Activated naive CD4-positive, alpha-beta T cell treated with anti-CD3 and anti-CD28 coated beads for 36 hours (primary cell): ENCODE results near the gene EXOC3L2. TPM values are rescaled to one million over a fixed set of nuclear protein-coding genes. Genes with fewer than 3 reads are reported as not detected.

Experiments
- CTCF ChIA-PET: fragments of 350-600 bp; sonication (Branson Sonifier 250); formaldehyde crosslinking; loops from one replicate; lab custom pipeline; 2021; ENCODE audit warnings: antibody characterized with exemption; lab: Charles Lee
- DNase-seq: peaks from one replicate; pipeline ENCODE4 v3.0.0-alpha.2; 2020
- H3K27ac Mint-ChIP-seq: one replicate; pipeline ENCODE4 v1.8.0; 2021; ENCODE audit warnings: mild to moderate bottlenecking, mixed read lengths
- H3K27me3 Mint-ChIP-seq: one replicate; pipeline ENCODE4 v1.8.0; 2021; ENCODE audit warnings: low read depth, mixed read lengths
- H3K36me3 Mint-ChIP-seq: one replicate; pipeline ENCODE4 v1.8.0; 2021; ENCODE audit warnings: low read depth, mixed read lengths
- H3K4me1 Mint-ChIP-seq: one replicate; pipeline ENCODE4 v1.8.0; 2021; ENCODE audit warnings: low read depth, mixed read lengths
- H3K4me3 Mint-ChIP-seq: one replicate; pipeline ENCODE4 v1.8.0; 2021; ENCODE audit warnings: mild to moderate bottlenecking, moderate library complexity, mixed read lengths
- H3K9me3 Mint-ChIP-seq: one replicate; pipeline ENCODE4 v1.8.0; 2021; ENCODE audit warnings: mixed read lengths
- intact Hi-C: fragments of 100-400 bp; cut with micrococcal nuclease; formaldehyde crosslinking; loops from one replicate; pipeline ENCODE4 v1.15.1; 2023
- total RNA-seq, 2 experiments: library from RNA; stranded (reverse); gene quantifications; one replicate each; pipeline ENCODE4 v1.2.3, GENCODE V29; 2021

The EXOC3L2 gene
- total RNA-seq, 2 experiments from 2014 or later: not detected

- DNase-seq: no peak
- Mint-ChIP-seq H3K36me3 (no peaks in the 10 kb centered on the region), H3K4me1 (peaks cover 14% of the 10 kb centered on the region), H3K27ac (no peak overlapping the region), H3K27me3 (no peaks in the 10 kb centered on the region), H3K9me3 (peaks cover 1% of the 10 kb centered on the region), H3K4me3 (no peak overlapping the region)
- intact Hi-C loops: loop anchor here (1.0 to 5.0 kb wide), 4 partner anchors 22 to 284 kb away; no protein-coding TSS in a partner anchor
- CTCF ChIA-PET: interaction anchor here (0.5 to 1.6 kb wide), 18 partner anchors 9 to 151 kb away, joined by 3 to 5 read pairs (median 3); partner anchors contain the start of gene PPP1R37
These were observed 58.5 kb downstream of the EXOC3L2 start for GRCh38 chr19:45186509-45187334.

- CTCF ChIA-PET: interaction anchor here (1.5 kb wide), 1 partner anchor 20 kb away, joined by 3 read pairs; no protein-coding TSS in a partner anchor
- H3K9me3 Mint-ChIP-seq: no peaks in the 10 kb centered on the region
- H3K4me3 Mint-ChIP-seq: no peak overlapping the region
- no peak for DNase-seq
- H3K27ac Mint-ChIP-seq: no peak overlapping the region
- intact Hi-C loops: no loop called here
- H3K27me3 Mint-ChIP-seq: no peaks in the 10 kb centered on the region
- peaks cover 34% of the 10 kb centered on the region for H3K4me1 Mint-ChIP-seq
- H3K36me3 Mint-ChIP-seq: peaks cover 2% of the 10 kb centered on the region
These were observed 61.1 kb downstream of the EXOC3L2 start for GRCh38 chr19:45184115-45184514.

- H3K27me3 Mint-ChIP-seq: no peaks in the 10 kb centered on the region
- H3K9me3 Mint-ChIP-seq: no peaks in the 10 kb centered on the region
- peaks cover 2% of the 10 kb centered on the region for H3K36me3 Mint-ChIP-seq
- H3K27ac Mint-ChIP-seq: no peak overlapping the region
- H3K4me1 Mint-ChIP-seq: peaks cover 34% of the 10 kb centered on the region
- CTCF ChIA-PET: interaction anchor here (0.8 to 1.5 kb wide), 2 partner anchors 18 to 156 kb away, joined by 3 read pairs; no protein-coding TSS in a partner anchor
- H3K4me3 Mint-ChIP-seq: no peak overlapping the region
- intact Hi-C loops: no loop called here
- DNase-seq: no peak
These were observed 62.4 kb downstream of the EXOC3L2 start for GRCh38 chr19:45182758-45183157.

GRCh38 chr19:45180936-45181335 lies 64.3 kb downstream of the EXOC3L2 start:
- Mint-ChIP-seq H3K4me3 (peak overlapping the region; percentile 71), H3K27ac (no peak overlapping the region), H3K4me1 (peaks cover 38% of the 10 kb centered on the region), H3K27me3 (no peaks in the 10 kb centered on the region), H3K36me3 (peaks cover 2% of the 10 kb centered on the region), H3K9me3 (no peaks in the 10 kb centered on the region)
- DNase-seq: no peak
- CTCF ChIA-PET: no interaction called here
- intact Hi-C loops: no loop called here

GRCh38 chr19:45179892-45180370 lies 65.3 kb downstream of the EXOC3L2 start:
- peaks cover 2% of the 10 kb centered on the region for H3K36me3 Mint-ChIP-seq
- CTCF ChIA-PET: interaction anchor here (0.6 kb wide), 1 partner anchor 26 kb away, joined by 3 read pairs; no protein-coding TSS in a partner anchor
- H3K4me3 Mint-ChIP-seq: peak overlapping the region; percentile 71
- intact Hi-C loops: loop anchor here (5.0 to 10.0 kb wide), 3 partner anchors 103 to 515 kb away; partner anchors contain the start of genes BCL3, GEMIN7, QPCTL and SNRPD2
- no peaks in the 10 kb centered on the region for H3K9me3 Mint-ChIP-seq
- H3K4me1 Mint-ChIP-seq: peaks cover 42% of the 10 kb centered on the region
- H3K27ac Mint-ChIP-seq: no peak overlapping the region
- H3K27me3 Mint-ChIP-seq: no peaks in the 10 kb centered on the region
- no peak for DNase-seq

GRCh38 chr19:45179072-45179891 lies 65.9 kb downstream of the EXOC3L2 start:
- peaks cover 2% of the 10 kb centered on the region for H3K36me3 Mint-ChIP-seq
- H3K27me3 Mint-ChIP-seq: no peaks in the 10 kb centered on the region
- peaks cover 40% of the 10 kb centered on the region for H3K4me1 Mint-ChIP-seq
- no peaks in the 10 kb centered on the region for H3K9me3 Mint-ChIP-seq
- CTCF ChIA-PET: interaction anchor here (1.2 to 1.4 kb wide), 2 partner anchors 141 to 177 kb away, joined by 3 to 4 read pairs; partner anchors contain the start of gene CLASRP
- peak overlapping the region; percentile 80 for H3K4me3 Mint-ChIP-seq
- peak overlapping the region; percentile 86 for H3K27ac Mint-ChIP-seq
- intact Hi-C loops: loop anchor here (5.0 to 10.0 kb wide), 3 partner anchors 102 to 516 kb away; partner anchors contain the start of genes BCL3, GEMIN7, QPCTL and SNRPD2
- DNase-seq: peak; percentile 32

GRCh38 chr19:45178262-45179071 lies 66.7 kb downstream of the EXOC3L2 start, which contains the start of gene BLOC1S3:
Gene BLOC1S3 (plus strand): TSS chr19:45178784. CDS start chr19:45179297, 513 bp downstream.
- Mint-ChIP-seq H3K4me1 (peaks cover 44% of the 10 kb centered on the region), H3K9me3 (no peaks in the 10 kb centered on the region), H3K4me3 (peak within 1 kb of the TSS; percentile 80), H3K27ac (peak within 1 kb of the TSS; percentile 86), H3K27me3 (no peaks in the 10 kb centered on the region), H3K36me3 (peaks cover 2% of the 10 kb centered on the region)
- DNase-seq: peak; percentile 100
- intact Hi-C loops: loop anchor here (1.0 to 10.0 kb wide), 11 partner anchors 14 to 516 kb away; partner anchors contain the start of genes BCL3, CLPTM1, ERCC2 and GEMIN7
- CTCF ChIA-PET: interaction anchor here (0.7 to 1.4 kb wide), 3 partner anchors 139 to 176 kb away, joined by 3 to 4 read pairs (median 3); partner anchors contain the start of gene CLASRP

- no peaks in the 10 kb centered on the region for H3K27me3 Mint-ChIP-seq
- peaks cover 2% of the 10 kb centered on the region for H3K36me3 Mint-ChIP-seq
- H3K9me3 Mint-ChIP-seq: no peaks in the 10 kb centered on the region
- intact Hi-C loops: loop anchor here (1.0 to 10.0 kb wide), 11 partner anchors 14 to 517 kb away; partner anchors contain the start of genes BCL3, CLPTM1, ERCC2 and GEMIN7
- H3K4me1 Mint-ChIP-seq: peaks cover 46% of the 10 kb centered on the region
- no peak for DNase-seq
- peak within 1 kb of the TSS; percentile 86 for H3K27ac Mint-ChIP-seq
- H3K4me3 Mint-ChIP-seq: peak within 1 kb of the TSS; percentile 80
- CTCF ChIA-PET: interaction anchor here (0.7 to 1.4 kb wide), 4 partner anchors 9 to 176 kb away, joined by 3 read pairs; partner anchors contain the start of gene CLASRP
These were observed 67.4 kb downstream of the EXOC3L2 start, which contains the start of gene TRAPPC6A for GRCh38 chr19:45177817-45178261. Gene TRAPPC6A (minus strand): TSS chr19:45178237. CDS start chr19:45178218, 19 bp downstream.

GRCh38 chr19:45175515-45176345 lies 69.5 kb downstream of the EXOC3L2 start:
- Mint-ChIP-seq H3K4me3 (no peak overlapping the region), H3K27ac (no peak overlapping the region), H3K36me3 (no peaks in the 10 kb centered on the region), H3K4me1 (peaks cover 50% of the 10 kb centered on the region), H3K9me3 (no peaks in the 10 kb centered on the region), H3K27me3 (no peaks in the 10 kb centered on the region)
- DNase-seq: no peak
- intact Hi-C loops: loop anchor here (5.0 to 10.0 kb wide), 3 partner anchors 98 to 519 kb away; partner anchors contain the start of genes BCL3, GEMIN7, QPCTL and SNRPD2
- CTCF ChIA-PET: no interaction called here

- intact Hi-C loops: loop anchor here (10.0 kb wide), 1 partner anchor 521 kb away; the partner anchor contains the start of genes QPCTL and SNRPD2
- Mint-ChIP-seq H3K9me3 (no peaks in the 10 kb centered on the region), H3K4me3 (no peak overlapping the region), H3K4me1 (peaks cover 48% of the 10 kb centered on the region), H3K27ac (peak overlapping the region; percentile 18), H3K27me3 (no peaks in the 10 kb centered on the region), H3K36me3 (no peaks in the 10 kb centered on the region)
- DNase-seq: no peak
- CTCF ChIA-PET: interaction anchor here (1.0 kb wide), 1 partner anchor 13 kb away, joined by 3 read pairs; no protein-coding TSS in a partner anchor
These were observed 71.4 kb downstream of the EXOC3L2 start for GRCh38 chr19:45173816-45174215.
